Activated CD8-positive, alpha-beta memory T cell treated with anti-CD3 and anti-CD28 coated beads, Interleukin-2, amount 50 U/mL, for 24 hours (primary cell): ENCODE measurements around the gene WDR46.
"Not testable (repeated sequence)": the region's sequence is repeated elsewhere in the genome, so short reads cannot be mapped to it uniquely, and the experiment has no call there.

Experiments
- DNase-seq: peaks from one replicate; pipeline ENCODE4 v3.0.0-alpha.2; 2020; ENCODE audit errors: extremely low read depth

Gene WDR46

DNA sequence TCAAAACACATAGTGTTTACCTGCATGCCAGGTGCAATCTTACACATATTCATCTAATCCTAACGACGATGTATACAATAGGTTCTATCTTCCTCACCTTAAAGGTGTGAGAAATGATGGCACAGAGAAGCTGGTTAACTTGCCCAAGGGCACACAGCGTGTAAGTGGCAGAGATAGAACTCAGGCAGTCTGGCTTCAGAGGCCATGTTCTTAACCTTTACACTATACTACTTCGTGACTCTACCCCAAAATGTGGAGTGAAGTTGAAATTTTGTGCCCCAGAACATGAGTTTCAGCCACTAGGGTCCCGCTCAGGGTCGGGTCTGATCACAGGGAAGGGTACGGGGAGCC lies 17.9 kb downstream of the WDR46 start:
- DNase-seq: no peak

DNA sequence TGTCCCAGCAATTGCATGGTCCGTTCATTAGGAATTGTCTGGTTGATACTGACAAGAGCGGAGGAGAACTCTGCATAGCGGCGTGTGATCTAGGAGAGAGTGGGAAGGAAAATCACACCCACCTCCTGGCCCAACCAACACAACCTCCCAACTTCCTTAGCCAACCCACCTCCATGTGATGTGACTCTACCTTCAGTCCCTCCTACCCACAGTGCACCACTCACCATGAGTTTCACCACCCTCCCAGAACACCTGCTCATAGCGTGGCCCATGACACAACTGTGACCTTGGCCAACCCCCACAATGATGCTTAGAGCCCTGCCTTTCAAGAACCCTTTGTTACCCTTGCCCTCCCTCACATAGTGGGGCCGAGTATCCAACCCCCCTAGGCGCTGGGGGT lies 25.0 kb downstream of the WDR46 start:
- DNase-seq: no peak

- DNase-seq: not testable (repeated sequence)
Measured at GRCh38 chr6:33262490-33262889, 26.5 kb downstream of the WDR46 start.

GRCh38 chr6:33259032-33259431 lies 30.0 kb downstream of the WDR46 start:
- no peak for DNase-seq

- DNase-seq: no peak
Measured at GRCh38 chr6:33254591-33254990, 34.4 kb downstream of the WDR46 start.

DNA sequence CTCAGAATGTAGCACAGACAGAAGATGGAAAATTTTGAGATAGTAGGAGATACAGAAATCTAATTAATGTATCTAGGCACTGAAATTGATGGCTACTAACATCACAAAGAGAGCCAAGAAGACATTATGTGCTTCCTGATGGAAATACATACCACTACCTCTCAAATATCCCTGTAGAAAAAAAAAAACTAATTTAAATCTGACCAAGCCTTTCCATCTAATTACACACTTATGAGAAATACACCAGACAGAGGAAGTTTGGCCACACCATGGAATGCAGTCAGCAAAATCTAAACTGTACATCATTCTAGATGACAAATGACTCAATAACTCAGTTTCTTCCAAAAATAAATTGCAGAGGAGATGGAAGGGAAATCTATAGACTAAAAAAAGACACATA lies 36.3 kb downstream of the WDR46 start:
- DNase-seq: no peak

DNA sequence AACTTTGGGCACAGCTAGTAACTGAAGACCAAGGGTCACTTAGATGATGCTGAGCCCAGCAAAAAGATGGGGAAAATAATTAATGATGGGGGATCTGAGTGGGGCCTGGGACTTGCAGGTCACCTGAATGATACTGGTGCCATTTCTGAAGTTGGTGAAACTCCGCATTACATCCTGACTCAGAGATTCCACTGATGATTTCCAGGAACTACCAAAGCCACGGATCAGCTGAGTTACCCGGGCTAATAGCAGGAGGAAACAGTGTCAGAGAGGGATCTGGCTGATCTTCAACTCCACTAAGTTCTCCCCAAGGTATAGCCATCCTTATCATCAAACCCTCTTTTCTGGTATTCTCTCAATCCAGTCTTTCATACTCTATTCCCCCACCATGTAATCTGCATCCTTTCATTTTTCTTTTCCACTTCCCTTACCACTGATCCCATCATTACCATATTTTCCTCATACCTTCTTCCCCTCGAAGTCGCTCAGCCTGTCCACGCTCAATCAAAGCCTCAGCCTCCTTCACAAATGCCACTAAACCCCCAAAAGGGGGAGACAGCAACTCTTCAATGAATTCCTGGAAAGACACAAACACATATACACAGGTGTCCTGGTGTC lies 37.5 kb downstream of the WDR46 start:
- no peak for DNase-seq

GRCh38 chr6:33250731-33251130 lies 38.3 kb downstream of the WDR46 start:
- no peak for DNase-seq

DNA sequence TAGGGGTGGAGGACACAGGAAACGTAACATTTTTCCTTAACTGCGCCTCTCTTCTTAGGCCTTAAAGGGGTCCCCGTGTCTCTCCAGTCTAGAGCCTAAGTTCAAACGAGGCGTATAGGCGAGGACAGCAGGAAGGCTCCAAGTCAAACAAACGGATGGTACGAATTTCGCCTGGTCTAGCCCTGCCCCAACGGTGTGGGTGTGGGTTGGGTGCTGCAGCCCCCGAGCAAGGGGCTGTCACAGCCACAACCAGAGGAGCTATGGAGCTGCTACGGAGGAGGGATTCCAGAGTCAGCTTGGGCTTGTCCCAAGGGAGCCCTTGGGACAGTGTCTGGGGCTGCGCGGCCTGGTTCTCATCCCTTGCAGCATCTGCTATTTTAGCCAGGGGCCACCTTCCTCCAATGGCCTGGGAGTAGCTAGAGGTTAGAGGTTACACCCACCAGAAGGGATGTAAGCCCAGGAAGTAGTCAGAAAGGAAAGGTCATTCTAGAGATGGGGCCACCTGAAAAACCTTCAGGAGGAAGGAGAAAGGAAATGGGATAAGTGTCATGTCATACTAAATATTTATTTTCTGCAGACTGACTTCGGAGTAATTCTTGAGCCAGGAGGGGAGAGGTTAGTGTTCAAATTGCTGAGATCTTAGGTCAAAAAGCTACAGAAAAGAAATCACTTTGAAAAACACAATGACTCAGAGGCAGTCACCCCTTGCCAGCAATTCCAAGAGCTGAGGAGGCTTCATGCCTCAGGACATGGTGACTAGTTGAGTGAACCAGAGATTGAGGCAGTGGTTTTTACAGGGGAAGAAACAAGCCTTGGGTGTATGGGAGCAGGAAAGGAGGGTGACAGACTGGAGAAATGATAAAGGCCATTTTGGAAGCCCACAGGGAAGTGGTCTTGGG lies 39.1 kb downstream of the WDR46 start:
- no peak for DNase-seq

- peak; percentile 89 for DNase-seq
Measured at GRCh38 chr6:33248932-33249731, 39.9 kb downstream of the WDR46 start.

GRCh38 chr6:33248643-33248931 lies 40.5 kb downstream of the WDR46 start:
- no peak for DNase-seq

- DNase-seq: peak; percentile 88
Measured at GRCh38 chr6:33247977-33248642, 40.9 kb downstream of the WDR46 start.

- DNase-seq: no peak
Measured at GRCh38 chr6:33243476-33243875, 45.6 kb downstream of the WDR46 start.

DNA sequence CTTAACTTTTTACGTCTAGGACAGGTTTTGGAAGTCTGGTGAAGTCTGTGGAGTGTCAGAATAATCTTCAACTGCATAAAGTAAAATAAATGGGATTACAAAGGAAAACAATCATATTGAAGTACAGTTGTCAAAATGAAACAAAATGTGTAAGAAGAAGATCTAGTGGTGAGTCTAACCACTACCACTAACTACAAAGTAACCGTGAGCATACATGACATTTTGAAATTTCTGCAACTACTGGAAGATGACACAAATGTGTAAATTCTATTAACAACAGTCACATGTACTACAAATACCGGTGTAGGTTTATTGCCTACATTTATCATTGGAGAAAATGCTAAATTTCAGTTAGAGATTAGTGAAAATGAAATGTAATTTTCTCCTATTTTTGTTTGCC lies 47.1 kb downstream of the WDR46 start:
- DNase-seq: no peak

GRCh38 chr6:33237741-33238140 lies 51.3 kb downstream of the WDR46 start:
- DNase-seq: no peak

DNA sequence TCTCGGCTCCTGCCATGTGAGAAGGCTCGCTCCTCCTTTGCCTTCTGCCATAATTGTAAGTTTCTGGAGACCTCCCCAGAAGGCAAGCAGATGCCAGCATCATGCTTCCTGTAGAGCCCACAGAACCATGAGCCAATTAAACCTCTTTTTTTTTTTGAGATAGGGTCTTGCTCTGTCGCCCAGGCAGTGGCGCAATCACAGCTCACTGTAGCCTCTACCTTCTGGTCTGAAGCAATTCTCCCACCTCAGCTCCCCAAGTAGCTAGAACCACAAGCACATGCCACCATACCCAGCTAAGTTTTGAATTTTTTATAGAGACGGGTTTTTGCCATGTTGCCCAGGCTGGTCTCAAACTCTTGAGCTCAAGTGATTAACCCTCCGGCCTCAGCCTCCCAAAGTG lies 52.2 kb downstream of the WDR46 start:
- DNase-seq: no peak

- no peak for DNase-seq
Measured at GRCh38 chr6:33236328-33236727, 52.7 kb downstream of the WDR46 start.

DNA sequence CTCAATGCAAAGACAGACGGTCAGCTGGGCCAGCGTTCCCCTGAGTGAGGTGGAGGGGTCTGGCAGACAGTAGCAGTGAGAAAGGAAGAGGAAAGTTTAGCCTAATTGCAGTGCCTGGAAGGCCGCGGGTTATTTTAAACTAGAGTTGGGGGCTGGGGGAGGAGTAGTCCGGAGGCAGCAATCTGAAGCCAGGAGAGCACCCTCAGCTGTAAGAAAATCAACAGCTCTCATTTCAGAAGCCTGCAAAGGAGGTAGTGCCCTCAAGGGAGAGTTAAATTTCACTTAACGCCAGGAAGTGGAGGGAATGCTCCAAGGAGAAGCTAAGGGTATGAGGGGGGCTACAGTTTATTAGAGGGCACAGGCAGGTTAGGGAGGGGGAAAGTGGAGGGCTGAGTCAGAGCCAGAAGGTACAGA lies 53.8 kb downstream of the WDR46 start:
- DNase-seq: no peak
